HG03469 (cell line): ENCODE measurements around the gene ACTN4.

Source experiments
- ATAC-seq: cut with Tn5 transposase; IDR thresholded peaks from one replicate; pipeline ENCODE4 v1.9.1; 2021; ENCODE audit warnings: mild to moderate bottlenecking, moderate library complexity, moderate number of reproducible peaks; ENCODE audit not compliant: unreplicated experiment

The ACTN4 gene

GRCh38 chr19:38635483-38636399 is 11.7 kb upstream of the ACTN4 start:
- ATAC-seq, result no peak

- no peak for ATAC-seq
Observed at GRCh38 chr19:38638461-38638860, 9.0 kb upstream of the ACTN4 start.

- no peak for ATAC-seq
Observed at GRCh38 chr19:38639679-38640078, 7.8 kb upstream of the ACTN4 start.

GRCh38 chr19:38640368-38640767 is 7.1 kb upstream of the ACTN4 start:
- ATAC-seq, result no peak

- ATAC-seq, result no peak
Observed at GRCh38 chr19:38642176-38642575, 5.3 kb upstream of the ACTN4 start.

- ATAC-seq, result no peak
Observed at GRCh38 chr19:38644719-38645118, 2.7 kb upstream of the ACTN4 start.

- no peak for ATAC-seq
Observed at GRCh38 chr19:38647966-38648768, 718 bp downstream of the ACTN4 start.

GRCh38 chr19:38648769-38649304 is 1.4 kb downstream of the ACTN4 start:
- ATAC-seq, result no peak

GRCh38 chr19:38649305-38650171 is 2.1 kb downstream of the ACTN4 start:
- ATAC-seq, result no peak

GRCh38 chr19:38650172-38650775 is 2.8 kb downstream of the ACTN4 start:
- ATAC-seq, result no peak

- no peak for ATAC-seq
Observed at GRCh38 chr19:38650911-38651584, 3.6 kb downstream of the ACTN4 start.

GRCh38 chr19:38653028-38653571 is 5.7 kb downstream of the ACTN4 start:
- no peak for ATAC-seq

GRCh38 chr19:38654628-38655055 is 7.2 kb downstream of the ACTN4 start:
- no peak for ATAC-seq

- ATAC-seq, result no peak
Observed at GRCh38 chr19:38655148-38655824, 7.8 kb downstream of the ACTN4 start.

GRCh38 chr19:38656171-38656981 is 8.9 kb downstream of the ACTN4 start:
- no peak for ATAC-seq

GRCh38 chr19:38657633-38658222 is 10.3 kb downstream of the ACTN4 start:
- no peak for ATAC-seq

- no peak for ATAC-seq
Observed at GRCh38 chr19:38658462-38659306, 11.2 kb downstream of the ACTN4 start.
